Liver (tissue), 9 donors: ENCODE data around the gene PIK3CG. TPM values are rescaled to one million over a fixed set of nuclear protein-coding genes. Genes with fewer than 3 reads are reported as not detected.

ENCODE experiments used
- DNase-seq: peaks from one replicate; pipeline ENCODE4 v3.0.0-alpha.2; 2017; ENCODE audit warnings: low spot score
- H3K27ac ChIP-seq, 2 donors: one replicate each; pipeline ENCODE4 v1.7.0; 2013; ENCODE audit warnings: inconsistent platforms in 2 of 2, low read length in 2 of 2, control low read depth in 1 of 2, low read depth in 1 of 2, mild to moderate bottlenecking in 1 of 2
- H3K27me3 ChIP-seq, 4 donors: one replicate each; pipeline versions ENCODE4 v1.6.1 to v1.7.0; 2013; ENCODE audit warnings: low read length in 3 of 4, inconsistent platforms in 1 of 4, mild to moderate bottlenecking in 1 of 4, moderate library complexity in 1 of 4; ENCODE audit not compliant: control insufficient read depth in 4 of 4, insufficient read depth in 4 of 4
- H3K36me3 ChIP-seq, 4 donors: one replicate each; pipeline versions ENCODE4 v1.6.1 to v1.7.0; 2013; ENCODE audit warnings: low read length in 3 of 4, mild to moderate bottlenecking in 3 of 4, low read depth in 1 of 4, moderate library complexity in 1 of 4; ENCODE audit not compliant: control insufficient read depth in 4 of 4, insufficient read depth in 3 of 4
- H3K4me1 ChIP-seq, 4 donors: one replicate each; pipeline versions ENCODE4 v1.6.1 to v1.7.0; 2013; ENCODE audit warnings: low read length in 3 of 4, mild to moderate bottlenecking in 3 of 4, moderate library complexity in 1 of 4; ENCODE audit not compliant: control insufficient read depth in 4 of 4, insufficient read depth in 4 of 4
- H3K4me3 ChIP-seq, 3 donors: one replicate each; pipeline versions ENCODE4 v1.6.1 to v1.7.0; 2013; ENCODE audit warnings: low read length in 3 of 3, control low read depth in 1 of 3, low read depth in 1 of 3, mild to moderate bottlenecking in 1 of 3
- H3K9ac ChIP-seq, 2 donors: one replicate each; pipeline ENCODE4 v1.7.0; 2013; ENCODE audit warnings: low read length in 2 of 2, mild to moderate bottlenecking in 2 of 2, moderate library complexity in 2 of 2, control low read depth in 1 of 2, low read depth in 1 of 2
- H3K9me3 ChIP-seq, 4 donors: one replicate each; pipeline versions ENCODE4 v1.6.1 to v1.7.0; 2013; ENCODE audit warnings: low read length in 3 of 4; ENCODE audit not compliant: control insufficient read depth in 4 of 4
- EGR1 ChIP-seq, 2 donors: IDR thresholded peaks; 2 replicates each; pipeline ENCODE4 v1.6.1; 2016 to 2018; ENCODE audit warnings: antibody characterized with exemption in 2 of 2, low read depth in 2 of 2
- FOXA1 ChIP-seq: IDR thresholded peaks from 2 replicates; pipeline ENCODE4 v1.6.1; 2016; ENCODE audit warnings: antibody characterized with exemption
- FOXA2 ChIP-seq: IDR thresholded peaks from 2 replicates; pipeline ENCODE4 v1.6.1; 2016; ENCODE audit warnings: antibody characterized with exemption
- GABPA ChIP-seq, 2 donors: IDR thresholded peaks in 1 of 2; conservative IDR thresholded peaks in 1 of 2; 2 replicates each; pipeline ENCODE4 v1.6.1; 2016; ENCODE audit warnings: antibody characterized with exemption in 2 of 2, mild to moderate bottlenecking in 1 of 2, moderate library complexity in 1 of 2
- HNF4A ChIP-seq, 2 donors: conservative IDR thresholded peaks; 2 replicates each; pipeline ENCODE4 v1.6.1; 2016; ENCODE audit warnings: antibody characterized with exemption in 2 of 2, mild to moderate bottlenecking in 2 of 2
- HNF4G ChIP-seq: IDR thresholded peaks from 2 replicates; pipeline ENCODE4 v1.6.1; 2016; ENCODE audit warnings: antibody characterized with exemption
- JUND ChIP-seq, 2 donors: IDR thresholded peaks; 2 replicates each; pipeline ENCODE4 v1.6.1; 2016; ENCODE audit warnings: antibody characterized with exemption in 2 of 2
- NR2F2 ChIP-seq: IDR thresholded peaks from 2 replicates; pipeline ENCODE4 v1.6.1; 2016; ENCODE audit warnings: antibody characterized with exemption
- RAD21 ChIP-seq, 2 donors: IDR thresholded peaks; 2 replicates each; pipeline ENCODE4 v1.6.1; 2016; ENCODE audit warnings: antibody characterized with exemption in 2 of 2, mild to moderate bottlenecking in 2 of 2
- RXRA ChIP-seq, 2 donors: IDR thresholded peaks; 2 replicates each; pipeline ENCODE4 v1.6.1; 2017 to 2018; ENCODE audit warnings: antibody characterized with exemption in 2 of 2, mild to moderate bottlenecking in 1 of 2
- SP1 ChIP-seq: IDR thresholded peaks from 2 replicates; pipeline ENCODE4 v1.6.1; 2018; ENCODE audit warnings: antibody characterized with exemption, mild to moderate bottlenecking
- TAF1 ChIP-seq: conservative IDR thresholded peaks from 2 replicates; pipeline ENCODE4 v1.6.1; 2016; ENCODE audit warnings: antibody characterized with exemption, mild to moderate bottlenecking
- WGBS: extraction: QIAGEN DNeasy Blood & Tissue Kit; methylation state at CpG from one replicate; pipeline ENCODE4 v1.1.7; 2013; 5-methylcytosine and 5-hydroxymethylcytosine counted together
- polyA plus RNA-seq, 2 donors: library from polyadenylated mRNA; stranded (reverse) in 1 of 2; unstranded in 1 of 2; fragments of 200-250 nt in 1 of 2; fragments of >200 nt in 1 of 2; fragmentation: Nextera tagmentation in 1 of 2; extraction: Ambion mirVana in 1 of 2; gene quantifications; one replicate each; pipeline versions ENCODE4 v1.2.1 to v1.2.3, GENCODE V29; 2013 to 2015
- total RNA-seq, 2 donors: library from RNA; depleted of rRNA; stranded (reverse); fragments of >200 nt; gene quantifications; one replicate each; pipeline ENCODE4 v1.2.3, GENCODE V29; 2014
- TF ChIP-seq, protein P1 (sequence below): IDR thresholded peaks from 2 replicates; pipeline ENCODE4 v1.6.1; 2016; ENCODE audit warnings: antibody characterized with exemption, mild to moderate bottlenecking
- TF ChIP-seq, protein P2 (sequence below): IDR thresholded peaks from 2 replicates; pipeline ENCODE4 v1.6.1; 2016; ENCODE audit warnings: antibody characterized with exemption
- TF ChIP-seq, protein P3 (sequence below): IDR thresholded peaks from 2 replicates; pipeline ENCODE4 v1.6.1; 2016; ENCODE audit warnings: antibody characterized with exemption
- TF ChIP-seq, protein P4 (sequence below): IDR thresholded peaks from 2 replicates; pipeline ENCODE4 v1.6.1; 2016; ENCODE audit warnings: antibody characterized with exemption
- TF ChIP-seq, protein P5 (sequence below): fragments of 150-350 bp; IDR thresholded peaks from 2 replicates; pipeline ENCODE4 v1.5.1; 2017; ENCODE audit warnings: improper control_type of control experiment, low read depth, low read length; ENCODE audit not compliant: missing input control
- donor health status: healthy.
- donor health status: healthy.
- donor health status: healthy.
- donor health status: healthy.
- donor health status: healthy.

PIK3CG gene
- total and polyA plus RNA-seq, 4 donors: 0.36 to 4.1 (median 1.3) TPM

DNA sequence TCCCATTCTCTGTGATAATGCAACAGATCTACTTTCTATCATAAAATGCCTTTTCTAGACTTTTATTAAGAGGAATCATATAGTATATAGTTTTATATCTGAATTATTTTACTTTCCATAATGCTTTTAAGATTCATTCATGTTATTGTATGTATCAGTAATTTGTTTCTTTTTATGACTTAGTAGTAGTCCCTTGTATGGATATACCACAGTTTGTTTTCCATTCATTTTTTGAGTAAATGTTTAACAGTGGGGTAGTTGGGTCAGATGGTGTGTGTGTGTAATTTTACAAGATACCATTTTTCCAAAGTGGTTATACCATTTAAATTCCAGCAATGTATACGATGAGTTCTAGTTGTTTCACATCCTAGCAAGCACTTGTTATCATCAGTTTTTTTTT, 10.4 kb downstream of the PIK3CG start:
- Histone ChIP-seq H3K9me3 (no peaks in the 10 kb centered on the region), H3K36me3 (no peaks in the 10 kb centered on the region), H3K27ac (no peak overlapping the region), H3K27me3 (no peaks in the 10 kb centered on the region), H3K4me1 (no peaks in the 10 kb centered on the region), H3K4me3 (no peak overlapping the region), H3K9ac (no peak overlapping the region)
- WGBS: 96% methylated on average over 1 of the region's 1 CpG
- DNase-seq: no peak
- TF ChIP-seq TAF1: no peak
- TF ChIP-seq, protein P1, sequence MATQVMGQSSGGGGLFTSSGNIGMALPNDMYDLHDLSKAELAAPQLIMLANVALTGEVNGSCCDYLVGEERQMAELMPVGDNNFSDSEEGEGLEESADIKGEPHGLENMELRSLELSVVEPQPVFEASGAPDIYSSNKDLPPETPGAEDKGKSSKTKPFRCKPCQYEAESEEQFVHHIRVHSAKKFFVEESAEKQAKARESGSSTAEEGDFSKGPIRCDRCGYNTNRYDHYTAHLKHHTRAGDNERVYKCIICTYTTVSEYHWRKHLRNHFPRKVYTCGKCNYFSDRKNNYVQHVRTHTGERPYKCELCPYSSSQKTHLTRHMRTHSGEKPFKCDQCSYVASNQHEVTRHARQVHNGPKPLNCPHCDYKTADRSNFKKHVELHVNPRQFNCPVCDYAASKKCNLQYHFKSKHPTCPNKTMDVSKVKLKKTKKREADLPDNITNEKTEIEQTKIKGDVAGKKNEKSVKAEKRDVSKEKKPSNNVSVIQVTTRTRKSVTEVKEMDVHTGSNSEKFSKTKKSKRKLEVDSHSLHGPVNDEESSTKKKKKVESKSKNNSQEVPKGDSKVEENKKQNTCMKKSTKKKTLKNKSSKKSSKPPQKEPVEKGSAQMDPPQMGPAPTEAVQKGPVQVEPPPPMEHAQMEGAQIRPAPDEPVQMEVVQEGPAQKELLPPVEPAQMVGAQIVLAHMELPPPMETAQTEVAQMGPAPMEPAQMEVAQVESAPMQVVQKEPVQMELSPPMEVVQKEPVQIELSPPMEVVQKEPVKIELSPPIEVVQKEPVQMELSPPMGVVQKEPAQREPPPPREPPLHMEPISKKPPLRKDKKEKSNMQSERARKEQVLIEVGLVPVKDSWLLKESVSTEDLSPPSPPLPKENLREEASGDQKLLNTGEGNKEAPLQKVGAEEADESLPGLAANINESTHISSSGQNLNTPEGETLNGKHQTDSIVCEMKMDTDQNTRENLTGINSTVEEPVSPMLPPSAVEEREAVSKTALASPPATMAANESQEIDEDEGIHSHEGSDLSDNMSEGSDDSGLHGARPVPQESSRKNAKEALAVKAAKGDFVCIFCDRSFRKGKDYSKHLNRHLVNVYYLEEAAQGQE: no peak
- no peak for TF ChIP-seq HNF4G
- TF ChIP-seq, protein P2, sequence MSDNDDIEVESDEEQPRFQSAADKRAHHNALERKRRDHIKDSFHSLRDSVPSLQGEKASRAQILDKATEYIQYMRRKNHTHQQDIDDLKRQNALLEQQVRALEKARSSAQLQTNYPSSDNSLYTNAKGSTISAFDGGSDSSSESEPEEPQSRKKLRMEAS: no peak
- no peak for TF ChIP-seq FOXA1
- TF ChIP-seq NR2F2: no peak

DNA sequence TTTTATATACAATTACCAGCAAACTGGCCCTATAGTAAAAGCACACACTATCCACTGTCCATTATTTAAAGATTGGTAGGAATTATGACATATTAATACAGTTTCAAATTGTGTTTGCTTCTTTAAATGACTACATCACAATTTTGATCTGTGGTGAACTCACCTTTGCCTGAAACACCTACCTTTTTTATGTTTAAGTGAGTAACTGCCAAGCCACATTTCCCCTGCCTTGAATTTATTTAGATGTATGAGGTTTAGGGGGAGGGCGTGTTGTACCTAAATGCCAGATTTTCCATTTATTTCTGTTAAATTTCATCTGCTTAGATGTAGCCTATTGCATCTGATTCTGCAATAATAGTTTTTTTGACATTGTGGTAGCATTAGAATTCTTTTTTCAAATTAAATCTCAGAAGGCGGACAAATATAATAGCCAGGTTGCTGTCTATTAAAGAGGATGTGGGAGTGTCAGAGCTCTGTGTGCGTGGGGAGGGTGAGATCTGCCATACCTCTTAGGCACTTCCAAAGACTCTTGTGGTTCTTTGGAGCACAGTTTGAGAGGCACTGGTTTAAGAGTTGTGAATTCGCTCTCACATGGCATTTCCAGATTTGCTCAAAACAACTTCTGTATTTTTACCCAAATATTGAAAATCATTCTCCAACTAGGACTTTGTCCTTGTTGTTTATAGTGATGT, 13.8 kb downstream of the PIK3CG start:
- TF ChIP-seq JUND (IDR thresholded peaks at IDR 0.05): no peak
- TF ChIP-seq, protein P3, sequence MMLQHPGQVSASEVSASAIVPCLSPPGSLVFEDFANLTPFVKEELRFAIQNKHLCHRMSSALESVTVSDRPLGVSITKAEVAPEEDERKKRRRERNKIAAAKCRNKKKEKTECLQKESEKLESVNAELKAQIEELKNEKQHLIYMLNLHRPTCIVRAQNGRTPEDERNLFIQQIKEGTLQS: no peak
- no peak for TF ChIP-seq HNF4G
- TF ChIP-seq, protein P4, sequence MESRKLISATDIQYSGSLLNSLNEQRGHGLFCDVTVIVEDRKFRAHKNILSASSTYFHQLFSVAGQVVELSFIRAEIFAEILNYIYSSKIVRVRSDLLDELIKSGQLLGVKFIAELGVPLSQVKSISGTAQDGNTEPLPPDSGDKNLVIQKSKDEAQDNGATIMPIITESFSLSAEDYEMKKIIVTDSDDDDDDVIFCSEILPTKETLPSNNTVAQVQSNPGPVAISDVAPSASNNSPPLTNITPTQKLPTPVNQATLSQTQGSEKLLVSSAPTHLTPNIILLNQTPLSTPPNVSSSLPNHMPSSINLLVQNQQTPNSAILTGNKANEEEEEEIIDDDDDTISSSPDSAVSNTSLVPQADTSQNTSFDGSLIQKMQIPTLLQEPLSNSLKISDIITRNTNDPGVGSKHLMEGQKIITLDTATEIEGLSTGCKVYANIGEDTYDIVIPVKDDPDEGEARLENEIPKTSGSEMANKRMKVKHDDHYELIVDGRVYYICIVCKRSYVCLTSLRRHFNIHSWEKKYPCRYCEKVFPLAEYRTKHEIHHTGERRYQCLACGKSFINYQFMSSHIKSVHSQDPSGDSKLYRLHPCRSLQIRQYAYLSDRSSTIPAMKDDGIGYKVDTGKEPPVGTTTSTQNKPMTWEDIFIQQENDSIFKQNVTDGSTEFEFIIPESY: no peak
- no peak for TF ChIP-seq SP1
- no peak for TF ChIP-seq FOXA2
- TF ChIP-seq, protein P1: no peak
- TF ChIP-seq TAF1: no peak
- TF ChIP-seq RAD21 (IDR thresholded peaks at IDR 0.05): no peak
- TF ChIP-seq GABPA (IDR thresholded peaks at IDR 0.05 in 1 of 2, conservative IDR thresholded peaks at IDR 0.05 in 1 of 2): no peak
- TF ChIP-seq, protein P5, sequence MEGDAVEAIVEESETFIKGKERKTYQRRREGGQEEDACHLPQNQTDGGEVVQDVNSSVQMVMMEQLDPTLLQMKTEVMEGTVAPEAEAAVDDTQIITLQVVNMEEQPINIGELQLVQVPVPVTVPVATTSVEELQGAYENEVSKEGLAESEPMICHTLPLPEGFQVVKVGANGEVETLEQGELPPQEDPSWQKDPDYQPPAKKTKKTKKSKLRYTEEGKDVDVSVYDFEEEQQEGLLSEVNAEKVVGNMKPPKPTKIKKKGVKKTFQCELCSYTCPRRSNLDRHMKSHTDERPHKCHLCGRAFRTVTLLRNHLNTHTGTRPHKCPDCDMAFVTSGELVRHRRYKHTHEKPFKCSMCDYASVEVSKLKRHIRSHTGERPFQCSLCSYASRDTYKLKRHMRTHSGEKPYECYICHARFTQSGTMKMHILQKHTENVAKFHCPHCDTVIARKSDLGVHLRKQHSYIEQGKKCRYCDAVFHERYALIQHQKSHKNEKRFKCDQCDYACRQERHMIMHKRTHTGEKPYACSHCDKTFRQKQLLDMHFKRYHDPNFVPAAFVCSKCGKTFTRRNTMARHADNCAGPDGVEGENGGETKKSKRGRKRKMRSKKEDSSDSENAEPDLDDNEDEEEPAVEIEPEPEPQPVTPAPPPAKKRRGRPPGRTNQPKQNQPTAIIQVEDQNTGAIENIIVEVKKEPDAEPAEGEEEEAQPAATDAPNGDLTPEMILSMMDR: no peak
- no peak for TF ChIP-seq RXRA (IDR thresholded peaks at IDR 0.05)
- no peak for TF ChIP-seq NR2F2
- no peak for TF ChIP-seq HNF4A (conservative IDR thresholded peaks at IDR 0.05)
- TF ChIP-seq, protein P2: no peak
- TF ChIP-seq FOXA1: no peak
- no peak for TF ChIP-seq EGR1 (IDR thresholded peaks at IDR 0.05; ENCODE audit: low read depth in 2 of 2)
- Histone ChIP-seq H3K4me1 (no peaks in the 10 kb centered on the region), H3K4me3 (no peak overlapping the region), H3K27ac (no peak overlapping the region), H3K9ac (no peak overlapping the region), H3K27me3 (peaks cover 0 to 3% (median 0%) of the 10 kb centered on the region in 4 donors), H3K36me3 (no peaks in the 10 kb centered on the region), H3K9me3 (no peaks in the 10 kb centered on the region)
- DNase-seq: no peak
- 87% methylated on average over 4 of the region's 4 CpGs for WGBS
